Measurements from ENCODE around the gene PEA15. TPM values are rescaled to one million over a fixed set of nuclear protein-coding genes. Genes with fewer than 3 reads are reported as not detected.

PEA15 gene
- total RNA-seq, 1 experiment from 2014 or later = 183 TPM

- intact Hi-C loops (cut with micrococcal nuclease) = loop anchor here (10.0 kb wide), 1 partner anchor 413 kb away; no protein-coding TSS in a partner anchor
- H3K27ac Mint-ChIP-seq (ENCODE audit: low read depth, unreplicated experiment) = no peak overlapping the region
- no peak for DNase-seq (ENCODE audit: unreplicated experiment)
- CTCF ChIA-PET = interaction anchor here (0.5 to 7.8 kb wide), 36 partner anchors 9 to 482 kb away, joined by 3 to 208 read pairs (median 4); partner anchors contain the start of genes COPA, DCAF8, NCSTN and PEA15
- TF ChIP-seq CTCF (IDR thresholded peaks at IDR 0.05; ENCODE audit: unreplicated experiment) = no peak
- H3K9me3 Mint-ChIP-seq (ENCODE audit: unreplicated experiment) = no peaks in the 10 kb centered on the region
- peaks cover 3% of the 10 kb centered on the region for H3K27me3 Mint-ChIP-seq (ENCODE audit: insufficient read depth, unreplicated experiment)
- H3K36me3 Mint-ChIP-seq (ENCODE audit: insufficient read depth, unreplicated experiment) = no peaks in the 10 kb centered on the region
- H3K4me1 Mint-ChIP-seq (ENCODE audit: insufficient read depth, unreplicated experiment) = no peaks in the 10 kb centered on the region
- no TSS peak for BruUV-seq (replicated peaks)
- H3K4me3 Mint-ChIP-seq (ENCODE audit: unreplicated experiment) = no peak overlapping the region
- POLR2A ChIA-PET = interaction anchor here (0.9 to 2.1 kb wide), 5 partner anchors 19 to 100 kb away, joined by 3 to 15 read pairs (median 6); no protein-coding TSS in a partner anchor
Measured at GRCh38 chr1:160191756-160192155, 13.4 kb upstream of the PEA15 start.

DNA sequence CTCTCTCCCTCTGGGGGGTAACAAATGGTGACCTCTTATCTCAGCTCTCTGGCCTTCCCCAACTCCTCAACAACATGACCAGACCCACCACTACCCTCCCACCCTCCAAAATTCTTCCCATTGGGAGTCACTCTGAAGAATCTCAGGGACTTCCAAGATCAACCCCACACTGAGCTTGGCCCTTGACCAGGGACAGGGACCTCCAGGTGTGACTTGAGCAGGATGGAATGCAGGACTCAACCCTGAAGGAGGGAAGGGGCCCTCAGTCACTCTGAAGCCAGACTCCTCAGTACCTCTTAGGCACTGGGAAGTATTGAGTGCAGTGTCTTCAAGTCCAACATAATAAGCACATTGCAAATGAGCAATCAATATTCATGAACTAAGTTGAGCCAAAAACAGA lies 12.9 kb upstream of the PEA15 start:
- Mint-ChIP-seq H3K9me3 (ENCODE audit: unreplicated experiment) (no peaks in the 10 kb centered on the region), H3K4me3 (ENCODE audit: unreplicated experiment) (no peak overlapping the region), H3K27ac (ENCODE audit: low read depth, unreplicated experiment) (no peak overlapping the region), H3K4me1 (ENCODE audit: insufficient read depth, unreplicated experiment) (no peaks in the 10 kb centered on the region), H3K27me3 (ENCODE audit: insufficient read depth, unreplicated experiment) (no peaks in the 10 kb centered on the region), H3K36me3 (ENCODE audit: insufficient read depth, unreplicated experiment) (no peaks in the 10 kb centered on the region)
- CTCF ChIA-PET = interaction anchor here (0.6 to 7.8 kb wide), 38 partner anchors 9 to 856 kb away, joined by 3 to 208 read pairs (median 4); partner anchors contain the start of gene PEA15
- POLR2A ChIA-PET = interaction anchor here (1.2 to 2.1 kb wide), 3 partner anchors 9 to 59 kb away, joined by 3 to 15 read pairs (median 6); no protein-coding TSS in a partner anchor
- no peak for DNase-seq (ENCODE audit: unreplicated experiment)
- no peak for TF ChIP-seq CTCF (IDR thresholded peaks at IDR 0.05; ENCODE audit: unreplicated experiment)
- intact Hi-C loops (cut with micrococcal nuclease) = loop anchor here (10.0 kb wide), 1 partner anchor 413 kb away; no protein-coding TSS in a partner anchor
- BruUV-seq (replicated peaks) = no TSS peak

GRCh38 chr1:160193091-160193819 lies 11.9 kb upstream of the PEA15 start:
- no TSS peak for BruUV-seq (replicated peaks)
- Mint-ChIP-seq H3K36me3 (ENCODE audit: insufficient read depth, unreplicated experiment) (no peaks in the 10 kb centered on the region), H3K27ac (ENCODE audit: low read depth, unreplicated experiment) (no peak overlapping the region), H3K4me3 (ENCODE audit: unreplicated experiment) (no peak overlapping the region), H3K27me3 (ENCODE audit: insufficient read depth, unreplicated experiment) (no peaks in the 10 kb centered on the region), H3K9me3 (ENCODE audit: unreplicated experiment) (no peaks in the 10 kb centered on the region), H3K4me1 (ENCODE audit: insufficient read depth, unreplicated experiment) (no peaks in the 10 kb centered on the region)
- TF ChIP-seq CTCF (IDR thresholded peaks at IDR 0.05; ENCODE audit: unreplicated experiment) = peak; percentile 100
- DNase-seq (ENCODE audit: unreplicated experiment) = peak; percentile 94
- intact Hi-C loops (cut with micrococcal nuclease) = loop anchor here (1.0 to 10.0 kb wide), 7 partner anchors 26 to 412 kb away; no protein-coding TSS in a partner anchor
- ChIA-PET POLR2A (interaction anchor here (0.6 to 2.1 kb wide), 13 partner anchors 9 to 171 kb away, joined by 3 to 15 read pairs (median 5); partner anchors contain the start of gene PEX19), CTCF (interaction anchor here (0.5 to 7.8 kb wide), 94 partner anchors 8 to 1068 kb away, joined by 3 to 208 read pairs (median 4); partner anchors contain the start of genes ATP1A4, IGSF8, PEA15 and PEX19)

All from MCF 10A (cell line).